BJ (cell line): Measurements from ENCODE around the gene KREMEN2. TPM values are rescaled to one million over a fixed set of nuclear protein-coding genes. Genes with fewer than 3 reads are reported as not detected.

Experiments used
- CTCF ChIA-PET: fragments of 350-600 bp; formaldehyde crosslinking; extraction: SDS; loops from one replicate; lab custom pipeline; 2021; ENCODE audit warnings: antibody characterized with exemption, inconsistent platforms; lab: Yijun Ruan, JAX
- POLR2A ChIA-PET: fragments of 300-600 bp; sonication (Branson Sonifier 250); formaldehyde crosslinking; extraction: SDS; loops from one replicate; lab custom pipeline; 2021; ENCODE audit warnings: antibody characterized with exemption; lab: Charles Lee
- DNase-seq: peaks from one replicate; pipeline ENCODE4 v3.0.0-alpha.2; 2011; ENCODE audit warnings: low read depth
- H3K27me3 ChIP-seq: 2 replicates; pipeline ENCODE4 v1.6.0; 2011; ENCODE audit warnings: low read length; ENCODE audit not compliant: control insufficient read depth, insufficient read depth
- H3K36me3 ChIP-seq: 2 replicates; pipeline ENCODE4 v1.5.1; 2011; ENCODE audit warnings: low read length; ENCODE audit not compliant: control insufficient read depth, insufficient read depth
- H3K4me3 ChIP-seq: 2 replicates; pipeline ENCODE4 v1.5.1; 2011; ENCODE audit warnings: low read depth, mild to moderate bottlenecking, control low read depth, low read length
- CTCF ChIP-seq: IDR thresholded peaks from 2 replicates; pipeline ENCODE4 v1.5.1; 2011; ENCODE audit warnings: low read depth, mild to moderate bottlenecking, control low read depth, inconsistent platforms, low read length, moderate library complexity; ENCODE audit not compliant: insufficient read depth
- polyA plus RNA-seq: library from polyadenylated mRNA; depleted of rRNA; stranded (reverse); fragments of >200 nt; gene quantifications from 2 replicates; pipeline ENCODE4 v1.2.3, GENCODE V29; 2011

KREMEN2 gene
- polyA plus RNA-seq, 1 experiment: not detected

GRCh38 chr16:2934450-2934849 lies 29.6 kb upstream of the KREMEN2 start:
- CTCF ChIA-PET: interaction anchor here (1.0 to 1.8 kb wide), 2 partner anchors 7 to 47 kb away, joined by 3 to 8 read pairs; no protein-coding TSS in a partner anchor
- TF ChIP-seq CTCF: no peak

GRCh38 chr16:2936436-2937011 lies 27.6 kb upstream of the KREMEN2 start:
- no peak for TF ChIP-seq CTCF
- Histone ChIP-seq H3K27me3 (no peaks in the 10 kb centered on the region), H3K36me3 (peaks cover 30% of the 10 kb centered on the region), H3K4me3 (no peak overlapping the region)
- DNase-seq: no peak
- ChIA-PET POLR2A (no interaction called here), CTCF (interaction anchor here (1.0 to 1.8 kb wide), 2 partner anchors 9 to 10 kb away, joined by 5 to 8 read pairs; no protein-coding TSS in a partner anchor)

More at GRCh38 chr16:2934450-2934849, 29.6 kb upstream of the KREMEN2 start:
- H3K4me3 ChIP-seq: no peak overlapping the region
- DNase-seq: no peak
- POLR2A ChIA-PET: no interaction called here
- H3K36me3 ChIP-seq: peaks cover 37% of the 10 kb centered on the region
- H3K27me3 ChIP-seq: no peaks in the 10 kb centered on the region

DNA sequence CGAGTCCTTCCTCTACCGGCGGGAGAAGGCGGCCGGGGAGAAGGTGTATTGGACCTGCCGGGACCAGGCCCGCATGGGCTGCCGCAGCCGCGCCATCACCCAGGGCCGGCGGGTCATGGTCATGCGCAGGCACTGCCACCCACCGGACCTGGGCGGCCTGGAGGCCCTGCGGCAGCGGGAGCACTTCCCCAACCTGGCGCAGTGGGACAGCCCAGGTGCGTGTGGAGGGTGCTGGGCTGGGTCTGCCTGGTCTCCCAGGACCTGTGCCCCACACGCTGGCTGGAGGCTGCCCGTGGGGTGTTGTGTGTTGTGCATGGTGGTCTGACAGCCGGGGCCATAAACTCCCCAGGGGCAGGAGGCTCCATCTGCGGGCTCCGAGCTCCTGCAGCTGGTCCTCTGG lies 26.9 kb upstream of the KREMEN2 start:
- no peak for TF ChIP-seq CTCF
- CTCF ChIA-PET: interaction anchor here (1.0 kb wide), 1 partner anchor 10 kb away, joined by 5 read pairs; no protein-coding TSS in a partner anchor
- POLR2A ChIA-PET: no interaction called here

GRCh38 chr16:2938206-2938605 lies 25.9 kb upstream of the KREMEN2 start:
- DNase-seq: no peak
- POLR2A ChIA-PET: no interaction called here
- CTCF ChIA-PET: no interaction called here
- Histone ChIP-seq H3K27me3 (no peaks in the 10 kb centered on the region), H3K36me3 (peaks cover 29% of the 10 kb centered on the region), H3K4me3 (no peak overlapping the region)
- no peak for TF ChIP-seq CTCF

More for the DNA sequence above, 26.9 kb upstream of the KREMEN2 start:
- Histone ChIP-seq H3K4me3 (no peak overlapping the region), H3K27me3 (no peaks in the 10 kb centered on the region), H3K36me3 (peaks cover 30% of the 10 kb centered on the region)
- no peak for DNase-seq

DNA sequence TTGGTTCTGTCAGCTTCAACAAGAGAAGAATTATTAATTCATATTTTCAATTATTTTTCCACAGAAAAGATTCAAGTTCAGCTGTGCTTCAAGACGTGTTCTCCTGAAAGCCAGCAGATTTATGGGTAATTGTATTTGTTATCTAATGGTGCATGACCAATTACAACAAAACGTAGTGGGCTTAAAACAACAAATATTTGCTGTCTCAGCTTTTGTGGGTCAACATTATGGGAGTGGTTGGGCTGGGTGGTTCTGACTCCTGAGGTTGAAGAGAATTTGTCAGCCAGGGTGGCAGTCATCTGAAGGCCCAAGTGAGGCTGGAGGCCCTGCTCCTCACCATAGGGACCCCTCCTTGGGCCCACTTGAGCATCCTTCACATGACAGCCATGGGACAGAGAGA lies 24.1 kb upstream of the KREMEN2 start:
- Histone ChIP-seq H3K27me3 (no peaks in the 10 kb centered on the region), H3K36me3 (peaks cover 22% of the 10 kb centered on the region), H3K4me3 (no peak overlapping the region)
- DNase-seq: no peak
- POLR2A ChIA-PET: no interaction called here
- no peak for TF ChIP-seq CTCF
- CTCF ChIA-PET: interaction anchor here (0.7 to 2.4 kb wide), 4 partner anchors 8 to 45 kb away, joined by 3 to 20 read pairs (median 4); no protein-coding TSS in a partner anchor
